WTC11 (cell line): ENCODE measurements around the gene PDZD8. TPM values are rescaled to one million over a fixed set of nuclear protein-coding genes. Genes with fewer than 3 reads are reported as not detected.
A peak's percentile ranks its signal among the peaks of the same experiment; 100 is the strongest.
"Not testable (repeated sequence)": the region's sequence is repeated elsewhere in the genome, so short reads cannot be mapped to it uniquely, and the experiment has no call there.

Experiments
- ATAC-seq: fragments of 200-7000 bp; cut with Tn5 transposase; 2 replicates; pipeline ENCODE4 v1.10.0; 2021; ENCODE audit warnings: mild to moderate bottlenecking, moderate library complexity
- CTCF ChIA-PET: fragments of 300-600 bp; sonication (Branson Sonifier 250); formaldehyde crosslinking; loops from one replicate; lab custom pipeline; 2021; ENCODE audit warnings: antibody characterized with exemption; lab: Charles Lee
- POLR2A ChIA-PET: fragments of 350-600 bp; sonication (Branson Sonifier 250); formaldehyde crosslinking; loops from one replicate; lab custom pipeline; 2021; ENCODE audit warnings: antibody characterized with exemption; lab: Charles Lee
- DNase-seq: peaks from one replicate; pipeline ENCODE4 v3.0.0; 2021; ENCODE audit warnings: low spot score
- H3K27ac Mint-ChIP-seq: 2 replicates; pipeline ENCODE4 v1.8.0; 2021; ENCODE audit warnings: mixed read lengths
- H3K27me3 Mint-ChIP-seq: 2 replicates; pipeline ENCODE4 v1.8.0; 2021; ENCODE audit warnings: low read depth, mild to moderate bottlenecking, moderate library complexity, mixed read lengths
- H3K36me3 Mint-ChIP-seq: 2 replicates; pipeline ENCODE4 v1.8.0; 2021; ENCODE audit warnings: mixed read lengths
- H3K4me1 Mint-ChIP-seq: 2 replicates; pipeline ENCODE4 v1.8.0; 2022; ENCODE audit warnings: mixed read lengths
- H3K4me3 Mint-ChIP-seq: 2 replicates; pipeline ENCODE4 v1.8.0; 2021; ENCODE audit warnings: mild to moderate bottlenecking, moderate library complexity, mixed read lengths
- H3K9me3 Mint-ChIP-seq: 2 replicates; pipeline ENCODE4 v1.8.0; 2021; ENCODE audit warnings: mixed read lengths
- ETV6 ChIP-seq: sonication (generic); formaldehyde crosslinking; IDR thresholded peaks from 2 replicates; pipeline ENCODE4 v1.8.1; 2022; ENCODE audit warnings: mild to moderate bottlenecking, missing genetic modification reagents
- MAX ChIP-seq: sonication (generic); formaldehyde crosslinking; IDR thresholded peaks from 2 replicates; pipeline ENCODE4 v1.8.0; 2022; ENCODE audit warnings: mild to moderate bottlenecking, missing genetic modification reagents
- NFATC4 ChIP-seq: fragments of 250-450 bp; sonication (Bioruptor Pico); IDR thresholded peaks from 2 replicates; pipeline ENCODE4 v1.9.0; 2021; ENCODE audit warnings: mild to moderate bottlenecking
- NR3C1 ChIP-seq: sonication (generic); formaldehyde crosslinking; conservative IDR thresholded peaks from 2 replicates; pipeline ENCODE4 v1.8.1; 2023; ENCODE audit warnings: low read depth, mild to moderate bottlenecking, missing genetic modification reagents
- PRRX2 ChIP-seq: fragments of 250-450 bp; sonication (Bioruptor Pico); IDR thresholded peaks from 2 replicates; pipeline ENCODE4 v1.8.0; 2021; ENCODE audit warnings: mild to moderate bottlenecking
- SMAD4 ChIP-seq: sonication (generic); formaldehyde crosslinking; IDR thresholded peaks from 2 replicates; pipeline ENCODE4 v1.8.0; 2022; ENCODE audit warnings: mild to moderate bottlenecking, missing genetic modification reagents
- SP1 ChIP-seq: sonication (generic); formaldehyde crosslinking; conservative IDR thresholded peaks from 2 replicates; pipeline ENCODE4 v1.8.1; 2022; ENCODE audit warnings: missing genetic modification reagents
- TEAD1 ChIP-seq: sonication (generic); formaldehyde crosslinking; IDR thresholded peaks from 2 replicates; pipeline ENCODE4 v1.8.0; 2022; ENCODE audit warnings: mild to moderate bottlenecking, missing genetic modification reagents
- ZNF281 ChIP-seq: sonication (generic); formaldehyde crosslinking; IDR thresholded peaks from 2 replicates; pipeline ENCODE4 v1.8.0; 2023; ENCODE audit warnings: mild to moderate bottlenecking, missing genetic modification reagents
- ZNF416 ChIP-seq: fragments of 250-450 bp; sonication (Bioruptor Pico); IDR thresholded peaks from 2 replicates; pipeline ENCODE4 v1.9.0; 2021; ENCODE audit warnings: mild to moderate bottlenecking, inconsistent platforms
- ZNF512 ChIP-seq: sonication (generic); formaldehyde crosslinking; IDR thresholded peaks from 2 replicates; pipeline ENCODE4 v1.8.1; 2022; ENCODE audit warnings: missing genetic modification reagents, borderline replicate concordance
- ZNF671 ChIP-seq: fragments of 250-450 bp; sonication (Bioruptor Pico); IDR thresholded peaks from 2 replicates; pipeline ENCODE4 v1.8.0; 2021; ENCODE audit warnings: mild to moderate bottlenecking
- total RNA-seq: library from RNA; stranded (reverse); gene quantifications from 3 replicates; pipeline ENCODE4 v1.2.3, GENCODE V29; 2021
- TF ChIP-seq, protein P1 (sequence below): sonication (generic); formaldehyde crosslinking; IDR thresholded peaks from 2 replicates; pipeline ENCODE4 v1.8.0; 2022; ENCODE audit warnings: mild to moderate bottlenecking, missing genetic modification reagents
- TF ChIP-seq, protein P2 (sequence below): sonication (generic); formaldehyde crosslinking; conservative IDR thresholded peaks from 2 replicates; pipeline ENCODE4 v1.8.1; 2022; ENCODE audit warnings: mild to moderate bottlenecking, missing genetic modification reagents
- TF ChIP-seq, protein P3 (sequence below): sonication (generic); formaldehyde crosslinking; IDR thresholded peaks from 2 replicates; pipeline ENCODE4 v1.8.0; 2023; ENCODE audit warnings: missing genetic modification reagents, mild to moderate bottlenecking, borderline replicate concordance

Gene PDZD8
- total RNA-seq, 1 experiment from 2014 or later = 52.7 TPM

DNA sequence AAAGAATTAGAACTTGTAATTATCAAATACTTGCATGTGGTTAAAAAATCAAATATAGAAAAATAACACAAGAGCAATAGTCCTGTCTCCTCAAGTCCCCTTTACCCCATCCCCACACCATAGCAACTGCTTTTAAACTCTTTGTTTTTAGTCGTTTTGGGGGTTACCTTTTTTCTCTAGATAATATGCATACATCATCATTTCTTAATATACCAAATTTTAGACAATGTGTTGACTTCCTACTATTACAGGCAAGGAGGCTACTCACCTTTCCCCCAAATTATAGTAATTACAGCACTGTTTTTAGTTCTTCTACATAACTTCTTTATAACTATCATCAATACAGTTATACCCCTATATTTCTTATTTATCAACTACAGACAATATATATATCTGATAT, 77.0 kb downstream of the PDZD8 start (continued):
- TF ChIP-seq, protein P1, sequence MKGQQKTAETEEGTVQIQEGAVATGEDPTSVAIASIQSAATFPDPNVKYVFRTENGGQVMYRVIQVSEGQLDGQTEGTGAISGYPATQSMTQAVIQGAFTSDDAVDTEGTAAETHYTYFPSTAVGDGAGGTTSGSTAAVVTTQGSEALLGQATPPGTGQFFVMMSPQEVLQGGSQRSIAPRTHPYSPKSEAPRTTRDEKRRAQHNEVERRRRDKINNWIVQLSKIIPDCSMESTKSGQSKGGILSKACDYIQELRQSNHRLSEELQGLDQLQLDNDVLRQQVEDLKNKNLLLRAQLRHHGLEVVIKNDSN (CRISPR knock-in tag) = no peak
- TF ChIP-seq TEAD1 (no peak), MAX (no peak), NR3C1 (CRISPR knock-in tag) (no peak)

- Mint-ChIP-seq H3K27ac (no peak overlapping the region), H3K4me3 (no peak overlapping the region), H3K4me1 (peaks cover 2% of the 10 kb centered on the region; the same call in 1 of the 2 replicates), H3K27me3 (no peaks in the 10 kb centered on the region), H3K9me3 (no peaks in the 10 kb centered on the region), H3K36me3 (peaks cover 3% of the 10 kb centered on the region; the same call in 1 of the 2 replicates)
- ChIA-PET CTCF (interaction anchor here (2.5 kb wide), 1 partner anchor 78 kb away, joined by 8 read pairs; no protein-coding TSS in a partner anchor), POLR2A (no interaction called here)
- no peak for ATAC-seq
- no peak for TF ChIP-seq NFATC4 (CRISPR knock-in tag)
- no peak for TF ChIP-seq SMAD4 (CRISPR knock-in tag)
- TF ChIP-seq ZNF281 = no peak
- no peak for TF ChIP-seq ZNF671 (CRISPR knock-in tag)
- TF ChIP-seq, protein P2, sequence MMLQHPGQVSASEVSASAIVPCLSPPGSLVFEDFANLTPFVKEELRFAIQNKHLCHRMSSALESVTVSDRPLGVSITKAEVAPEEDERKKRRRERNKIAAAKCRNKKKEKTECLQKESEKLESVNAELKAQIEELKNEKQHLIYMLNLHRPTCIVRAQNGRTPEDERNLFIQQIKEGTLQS = no peak
- TF ChIP-seq PRRX2 = no peak
- TF ChIP-seq ETV6 (CRISPR knock-in tag) = no peak
- no peak for TF ChIP-seq ZNF416
- TF ChIP-seq, protein P3, sequence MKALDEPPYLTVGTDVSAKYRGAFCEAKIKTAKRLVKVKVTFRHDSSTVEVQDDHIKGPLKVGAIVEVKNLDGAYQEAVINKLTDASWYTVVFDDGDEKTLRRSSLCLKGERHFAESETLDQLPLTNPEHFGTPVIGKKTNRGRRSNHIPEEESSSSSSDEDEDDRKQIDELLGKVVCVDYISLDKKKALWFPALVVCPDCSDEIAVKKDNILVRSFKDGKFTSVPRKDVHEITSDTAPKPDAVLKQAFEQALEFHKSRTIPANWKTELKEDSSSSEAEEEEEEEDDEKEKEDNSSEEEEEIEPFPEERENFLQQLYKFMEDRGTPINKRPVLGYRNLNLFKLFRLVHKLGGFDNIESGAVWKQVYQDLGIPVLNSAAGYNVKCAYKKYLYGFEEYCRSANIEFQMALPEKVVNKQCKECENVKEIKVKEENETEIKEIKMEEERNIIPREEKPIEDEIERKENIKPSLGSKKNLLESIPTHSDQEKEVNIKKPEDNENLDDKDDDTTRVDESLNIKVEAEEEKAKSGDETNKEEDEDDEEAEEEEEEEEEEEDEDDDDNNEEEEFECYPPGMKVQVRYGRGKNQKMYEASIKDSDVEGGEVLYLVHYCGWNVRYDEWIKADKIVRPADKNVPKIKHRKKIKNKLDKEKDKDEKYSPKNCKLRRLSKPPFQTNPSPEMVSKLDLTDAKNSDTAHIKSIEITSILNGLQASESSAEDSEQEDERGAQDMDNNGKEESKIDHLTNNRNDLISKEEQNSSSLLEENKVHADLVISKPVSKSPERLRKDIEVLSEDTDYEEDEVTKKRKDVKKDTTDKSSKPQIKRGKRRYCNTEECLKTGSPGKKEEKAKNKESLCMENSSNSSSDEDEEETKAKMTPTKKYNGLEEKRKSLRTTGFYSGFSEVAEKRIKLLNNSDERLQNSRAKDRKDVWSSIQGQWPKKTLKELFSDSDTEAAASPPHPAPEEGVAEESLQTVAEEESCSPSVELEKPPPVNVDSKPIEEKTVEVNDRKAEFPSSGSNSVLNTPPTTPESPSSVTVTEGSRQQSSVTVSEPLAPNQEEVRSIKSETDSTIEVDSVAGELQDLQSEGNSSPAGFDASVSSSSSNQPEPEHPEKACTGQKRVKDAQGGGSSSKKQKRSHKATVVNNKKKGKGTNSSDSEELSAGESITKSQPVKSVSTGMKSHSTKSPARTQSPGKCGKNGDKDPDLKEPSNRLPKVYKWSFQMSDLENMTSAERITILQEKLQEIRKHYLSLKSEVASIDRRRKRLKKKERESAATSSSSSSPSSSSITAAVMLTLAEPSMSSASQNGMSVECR (CRISPR knock-in tag) = no peak
- DNase-seq = no peak
These were observed 80.5 kb downstream of the PDZD8 start for GRCh38 chr10:117294735-117295134.

DNA sequence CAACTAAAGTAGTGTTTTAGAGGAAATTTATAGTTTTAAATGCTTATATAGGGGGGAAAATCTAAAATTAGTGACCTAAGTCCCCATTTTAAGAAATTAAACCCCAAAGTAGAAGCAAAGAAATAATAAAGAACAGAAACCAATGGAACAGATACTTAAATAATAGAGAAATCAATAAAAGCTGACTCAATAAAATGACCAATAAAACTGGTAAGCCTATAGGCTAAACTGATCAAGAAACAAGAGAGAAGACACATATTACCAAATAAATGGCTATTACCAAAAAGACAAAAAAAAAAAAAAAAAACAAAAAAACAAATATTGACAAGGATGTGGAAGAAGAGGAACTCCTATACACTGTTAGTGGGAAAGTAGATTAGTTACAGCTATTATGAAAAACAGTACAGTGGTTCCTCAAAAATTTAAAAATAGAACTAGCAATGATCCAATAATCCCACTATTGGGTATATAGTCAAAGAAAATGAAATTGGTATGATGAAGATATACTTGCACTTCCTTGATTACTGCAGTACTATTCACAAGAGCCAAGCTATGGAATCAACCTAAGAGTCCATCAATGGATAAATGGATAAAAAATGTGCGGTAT, 81.1 kb downstream of the PDZD8 start:
- DNase-seq (no peak), ATAC-seq (no peak)
- CTCF ChIA-PET = interaction anchor here (2.5 kb wide), 1 partner anchor 77 kb away, joined by 8 read pairs; no protein-coding TSS in a partner anchor
- TF ChIP-seq, protein P3 (CRISPR knock-in tag) = no peak
- TF ChIP-seq ZNF512 (no peak), SP1 (CRISPR knock-in tag) (no peak)
- no peaks in the 10 kb centered on the region for H3K9me3 Mint-ChIP-seq
- peaks cover 2% of the 10 kb centered on the region; the same call in 1 of the 2 replicates for H3K4me1 Mint-ChIP-seq
- peaks cover 8% of the 10 kb centered on the region for H3K36me3 Mint-ChIP-seq
- H3K27ac Mint-ChIP-seq = no peak overlapping the region
- POLR2A ChIA-PET = no interaction called here
- no peak overlapping the region for H3K4me3 Mint-ChIP-seq
- no peaks in the 10 kb centered on the region for H3K27me3 Mint-ChIP-seq

DNA sequence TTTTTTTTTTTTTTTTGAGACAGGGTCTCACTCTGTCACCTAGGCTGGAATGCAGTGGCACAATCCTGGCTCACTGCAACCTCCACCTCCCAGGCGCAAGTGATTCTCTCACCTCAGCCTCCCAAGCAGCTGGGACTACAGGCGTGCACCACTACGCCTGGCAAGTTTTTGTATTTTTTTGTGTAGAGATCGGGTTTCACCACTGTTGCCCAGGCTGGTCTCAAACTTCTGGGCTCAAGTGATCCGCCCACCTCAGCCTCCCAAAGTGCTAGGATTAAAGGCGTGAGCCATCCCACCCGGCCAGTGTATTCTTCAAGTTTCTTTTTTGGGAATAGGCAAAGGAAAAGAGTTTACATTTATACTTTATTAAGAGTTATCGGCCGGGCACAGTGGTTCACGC, 84.4 kb downstream of the PDZD8 start:
- H3K36me3 Mint-ChIP-seq, CTCF ChIA-PET, H3K27ac Mint-ChIP-seq, H3K4me1 Mint-ChIP-seq, H3K27me3 Mint-ChIP-seq, H3K9me3 Mint-ChIP-seq, POLR2A ChIA-PET, H3K4me3 Mint-ChIP-seq, DNase-seq: not testable (repeated sequence)
- peak; percentile 51; the same call in 1 of the 2 replicates for ATAC-seq
